CD14-positive monocyte (primary cell): Measurements from ENCODE around the gene CCDC7. TPM values are rescaled to one million over a fixed set of nuclear protein-coding genes. Genes with fewer than 3 reads are reported as not detected.
"Not testable (repeated sequence)": the region's sequence is repeated elsewhere in the genome, so short reads cannot be mapped to it uniquely, and the experiment has no call there.

ENCODE experiments used
- DNase-seq, 3 donors: peaks; one replicate each; pipeline ENCODE4 v3.0.0-alpha.2; 2011 to 2022
- H2AFZ ChIP-seq: 2 replicates; pipeline ENCODE4 v1.6.0; 2012; ENCODE audit warnings: mild to moderate bottlenecking, low read depth, low read length, inconsistent platforms; ENCODE audit not compliant: insufficient read depth, poor library complexity, severe bottlenecking
- H3K27ac ChIP-seq, 2 donors: 1 replicate in 1 of 2; 2 replicates in 1 of 2; pipeline ENCODE4 v1.5.1; 2012 to 2013; ENCODE audit warnings: low read length in 2 of 2, control low read depth in 1 of 2, inconsistent platforms in 1 of 2, low read depth in 1 of 2, mild to moderate bottlenecking in 1 of 2
- H3K27me3 ChIP-seq, 2 donors: one replicate each; pipeline versions ENCODE4 v1.6.0 to v1.6.1; 2011 to 2013; ENCODE audit warnings: low read length in 2 of 2; ENCODE audit not compliant: control insufficient read depth in 2 of 2, insufficient read depth in 2 of 2
- H3K36me3 ChIP-seq, 2 donors: replicated peaks in 1 of 2; 1 replicate in 1 of 2; 2 replicates in 1 of 2; pipeline versions ENCODE4 v1.5.1 to v1.6.1; 2012 to 2013; ENCODE audit warnings: low read length in 2 of 2, control low read depth in 1 of 2, inconsistent platforms in 1 of 2, mild to moderate bottlenecking in 1 of 2; ENCODE audit not compliant: insufficient read depth in 2 of 2, control insufficient read depth in 1 of 2
- H3K4me1 ChIP-seq, 2 donors: 1 replicate in 1 of 2; 2 replicates in 1 of 2; pipeline versions ENCODE4 v1.5.1 to v1.6.1; 2012 to 2013; ENCODE audit warnings: low read length in 2 of 2, control low read depth in 1 of 2, inconsistent platforms in 1 of 2, mild to moderate bottlenecking in 1 of 2, moderate library complexity in 1 of 2; ENCODE audit not compliant: insufficient read depth in 2 of 2, control insufficient read depth in 1 of 2
- H3K4me2 ChIP-seq: replicated peaks from 2 replicates; pipeline ENCODE3; 2012; ENCODE audit warnings: low read length, moderate library complexity, mild to moderate bottlenecking; ENCODE audit not compliant: poor library complexity, severe bottlenecking; ENCODE audit errors: extremely low read depth
- H3K4me3 ChIP-seq, 3 experiments: fragments of 200-600 bp in 1 of 3; sonication (generic) in 1 of 3; replicated peaks in 1 of 3; 1 replicate in 2 of 3; 2 replicates in 1 of 3; pipeline ENCODE4 v1.5.1; 2011 to 2013; ENCODE audit warnings: low read length in 3 of 3, mild to moderate bottlenecking in 3 of 3, control low read depth in 2 of 3, low read depth in 2 of 3, inconsistent platforms in 1 of 3, moderate library complexity in 1 of 3
- H3K79me2 ChIP-seq: 2 replicates; pipeline ENCODE4 v1.6.0; 2012; ENCODE audit warnings: mild to moderate bottlenecking, control low read depth, inconsistent platforms, low read length, moderate library complexity; ENCODE audit not compliant: insufficient read depth
- H3K9ac ChIP-seq: 2 replicates; pipeline ENCODE4 v1.6.0; 2017; ENCODE audit warnings: low read length, mild to moderate bottlenecking; ENCODE audit not compliant: insufficient read depth, poor library complexity, severe bottlenecking
- H3K9me3 ChIP-seq, 2 donors: replicated peaks in 1 of 2; 1 replicate in 1 of 2; 2 replicates in 1 of 2; pipeline versions ENCODE4 v1.5.1 to v1.6.1; 2012 to 2013; ENCODE audit warnings: low read length in 2 of 2, control low read depth in 1 of 2; ENCODE audit not compliant: control insufficient read depth in 1 of 2, insufficient read depth in 1 of 2
- H4K20me1 ChIP-seq: 2 replicates; pipeline ENCODE4 v1.6.0; 2012; ENCODE audit warnings: mild to moderate bottlenecking, low read length, control low read depth, moderate library complexity; ENCODE audit not compliant: insufficient read depth
- H3K27ac Mint-ChIP-seq, 7 donors: one replicate each; pipeline ENCODE4 v1.8.0; 2020; ENCODE audit warnings: mild to moderate bottlenecking in 7 of 7, mixed read lengths in 7 of 7, moderate library complexity in 6 of 7, inconsistent platforms in 2 of 7
- H3K27me3 Mint-ChIP-seq, 3 donors: one replicate each; pipeline ENCODE4 v1.8.0; 2021 to 2022; ENCODE audit warnings: low read depth in 3 of 3, mild to moderate bottlenecking in 3 of 3, mixed read lengths in 3 of 3, moderate library complexity in 3 of 3, inconsistent platforms in 1 of 3
- H3K36me3 Mint-ChIP-seq, 2 donors: one replicate each; pipeline ENCODE4 v1.8.0; 2020; ENCODE audit warnings: mixed read lengths in 2 of 2, inconsistent platforms in 1 of 2, mild to moderate bottlenecking in 1 of 2
- H3K4me1 Mint-ChIP-seq: one replicate; pipeline ENCODE4 v1.8.0; 2020; ENCODE audit warnings: mild to moderate bottlenecking, mixed read lengths
- H3K4me3 Mint-ChIP-seq, 2 donors: one replicate each; pipeline ENCODE4 v1.8.0; 2020; ENCODE audit warnings: mild to moderate bottlenecking in 2 of 2, mixed read lengths in 2 of 2, moderate library complexity in 1 of 2
- H3K9me3 Mint-ChIP-seq, 7 donors: one replicate each; pipeline ENCODE4 v1.8.0; 2020 to 2022; ENCODE audit warnings: mixed read lengths in 7 of 7, mild to moderate bottlenecking in 6 of 7, moderate library complexity in 6 of 7, inconsistent platforms in 2 of 7
- CTCF ChIP-seq: fragments of 200-600 bp; IDR thresholded peaks from one replicate; pipeline ENCODE4 v1.8.0; 2022; ENCODE audit warnings: antibody characterized with exemption, mild to moderate bottlenecking
- WGBS: methylation state at CpG from one replicate; pipeline ENCODE4 v1.1.5; 2013; ENCODE audit warnings: missing lambda C conversion rate; ENCODE audit not compliant: insufficient coverage; 5-methylcytosine and 5-hydroxymethylcytosine counted together
- intact Hi-C, 2 donors: fragments of 100-400 bp; cut with micrococcal nuclease; formaldehyde crosslinking; loops; one replicate each; pipeline versions ENCODE4 v1.15.0 to v1.15.1; 2023
- polyA plus RNA-seq, 3 donors: library from polyadenylated mRNA; depleted of rRNA in 1 of 3; unstranded in 2 of 3; stranded (reverse) in 1 of 3; fragments of 300-500 nt in 2 of 3; fragments of >200 nt in 1 of 3; fragmentation: Illumina TruSeq in 2 of 3; gene quantifications; 1 replicate in 2 of 3; 2 replicates in 1 of 3; pipeline ENCODE4 v1.2.3, GENCODE V29; 2012 to 2021

CCDC7 gene
- polyA plus RNA-seq, 3 donors = 1.3 to 2.3 (median 2.0) TPM

GRCh38 chr10:32500136-32500535 lies 54.2 kb downstream of the CCDC7 start:
- H3K27ac Mint-ChIP-seq, H3K79me2 ChIP-seq, H2AFZ ChIP-seq, H3K4me2 ChIP-seq, intact Hi-C loops, H3K27ac ChIP-seq, H3K36me3 ChIP-seq, DNase-seq, H3K4me3 ChIP-seq, H3K4me1 Mint-ChIP-seq, H3K9ac ChIP-seq, H3K4me3 Mint-ChIP-seq, H3K4me1 ChIP-seq, H3K27me3 Mint-ChIP-seq, H3K27me3 ChIP-seq, H4K20me1 ChIP-seq: not testable (repeated sequence)
- H3K36me3 Mint-ChIP-seq = peaks cover 33 to 80% of the 10 kb centered on the region in 2 donors
- H3K9me3 ChIP-seq = peaks cover 19% of the 10 kb centered on the region in 2 donors
- 93% methylated on average over 12 of the region's 31 CpGs for WGBS
- H3K9me3 Mint-ChIP-seq = peaks cover 28 to 46% (median 30%) of the 10 kb centered on the region in 7 donors

- Histone ChIP-seq H3K9me3 (peaks cover 26 to 34% of the 10 kb centered on the region in 2 donors), H3K4me1 (no peaks in the 10 kb centered on the region), H3K79me2 (no peaks in the 10 kb centered on the region), H3K27me3 (no peaks in the 10 kb centered on the region), H4K20me1 (no peaks in the 10 kb centered on the region), H3K27ac (no peak overlapping the region), H3K4me3 (no peak overlapping the region), H3K36me3 (peaks cover 0 to 7% of the 10 kb centered on the region in 2 donors), H2AFZ (no peak overlapping the region), H3K9ac (no peak overlapping the region), H3K4me2 (no peak overlapping the region)
- Mint-ChIP-seq H3K9me3 (peaks cover 37 to 63% (median 47%) of the 10 kb centered on the region in 7 donors), H3K27ac (no peak overlapping the region), H3K4me1 (no peaks in the 10 kb centered on the region), H3K4me3 (no peak overlapping the region), H3K27me3 (peaks cover 0 to 3% (median 0%) of the 10 kb centered on the region in 3 donors), H3K36me3 (peaks cover 40 to 81% of the 10 kb centered on the region in 2 donors)
- no peak for TF ChIP-seq CTCF
- DNase-seq = no peak
- 60% methylated on average over 2 of the region's 7 CpGs for WGBS
- intact Hi-C loops = no loop called here
These were observed 56.0 kb downstream of the CCDC7 start for GRCh38 chr10:32501906-32502305.

- H3K27ac Mint-ChIP-seq, H3K4me1 ChIP-seq, H3K36me3 ChIP-seq, H3K9ac ChIP-seq, H3K27ac ChIP-seq, H3K79me2 ChIP-seq, H3K4me1 Mint-ChIP-seq, H3K4me3 ChIP-seq, H4K20me1 ChIP-seq, H2AFZ ChIP-seq, intact Hi-C loops, H3K4me3 Mint-ChIP-seq, H3K4me2 ChIP-seq, H3K27me3 ChIP-seq, H3K27me3 Mint-ChIP-seq, DNase-seq: not testable (repeated sequence)
- H3K9me3 Mint-ChIP-seq = peaks cover 18 to 47% (median 36%) of the 10 kb centered on the region in 7 donors
- peaks cover 28 to 30% of the 10 kb centered on the region in 2 donors for H3K9me3 ChIP-seq
- WGBS = over 99% methylated on average over 22 of the region's 39 CpGs
- peaks cover 35 to 51% of the 10 kb centered on the region in 2 donors for H3K36me3 Mint-ChIP-seq
These were observed 60.0 kb downstream of the CCDC7 start for GRCh38 chr10:32505762-32506420.
